MM.1S (cell line): Measurements from ENCODE around the gene PLA2G4F.

Experiments used
- EZH2 ChIP-seq: fragments of 300-600 bp; sonication (generic); optimal IDR thresholded peaks from 2 replicates; pipeline ENCODE3; 2017; ENCODE audit warnings: low read depth, mild to moderate bottlenecking, antibody characterized with exemption, low read length, mixed read lengths
- EZH2phosphoT487 ChIP-seq: fragments of 300-600 bp; sonication (generic); IDR thresholded peaks from 2 replicates; pipeline ENCODE4 v1.6.1; 2018; ENCODE audit warnings: antibody characterized with exemption, low read length
- TF ChIP-seq, protein P1 (sequence below): fragments of 300-600 bp; sonication (generic); IDR thresholded peaks from 2 replicates; pipeline ENCODE4 v1.5.1; 2016; ENCODE audit warnings: antibody characterized with exemption, low read length, mixed read lengths

DNA sequence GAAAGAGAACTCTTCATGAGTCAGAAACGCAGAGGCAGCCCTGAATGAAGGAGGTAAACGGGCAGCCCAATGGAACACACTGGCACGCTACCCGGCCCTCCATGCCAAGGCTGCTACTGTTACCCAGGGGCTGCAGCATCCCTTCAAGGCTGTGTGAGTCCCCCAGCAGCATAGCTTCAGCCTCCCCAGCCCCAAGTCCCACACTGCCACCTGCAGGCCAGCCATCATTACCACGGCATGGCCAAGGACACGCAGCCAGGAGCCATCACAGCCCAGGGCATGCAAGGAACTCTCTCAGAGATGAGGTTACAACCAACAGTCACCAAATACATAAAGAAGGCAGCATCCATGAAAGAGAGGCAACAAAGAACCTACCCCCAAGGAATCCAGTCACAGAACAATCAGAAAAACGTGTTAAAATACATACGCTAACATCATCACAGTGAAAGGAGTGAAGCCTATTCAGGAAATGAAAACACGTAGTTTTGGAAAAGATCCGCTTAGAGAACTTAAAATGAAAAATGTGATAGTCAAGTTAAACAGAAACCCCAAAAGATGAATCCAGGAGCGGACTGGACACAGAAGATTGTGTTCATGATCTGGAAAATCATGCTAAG lies 22.4 kb downstream of the PLA2G4F start:
- TF ChIP-seq, protein P1, sequence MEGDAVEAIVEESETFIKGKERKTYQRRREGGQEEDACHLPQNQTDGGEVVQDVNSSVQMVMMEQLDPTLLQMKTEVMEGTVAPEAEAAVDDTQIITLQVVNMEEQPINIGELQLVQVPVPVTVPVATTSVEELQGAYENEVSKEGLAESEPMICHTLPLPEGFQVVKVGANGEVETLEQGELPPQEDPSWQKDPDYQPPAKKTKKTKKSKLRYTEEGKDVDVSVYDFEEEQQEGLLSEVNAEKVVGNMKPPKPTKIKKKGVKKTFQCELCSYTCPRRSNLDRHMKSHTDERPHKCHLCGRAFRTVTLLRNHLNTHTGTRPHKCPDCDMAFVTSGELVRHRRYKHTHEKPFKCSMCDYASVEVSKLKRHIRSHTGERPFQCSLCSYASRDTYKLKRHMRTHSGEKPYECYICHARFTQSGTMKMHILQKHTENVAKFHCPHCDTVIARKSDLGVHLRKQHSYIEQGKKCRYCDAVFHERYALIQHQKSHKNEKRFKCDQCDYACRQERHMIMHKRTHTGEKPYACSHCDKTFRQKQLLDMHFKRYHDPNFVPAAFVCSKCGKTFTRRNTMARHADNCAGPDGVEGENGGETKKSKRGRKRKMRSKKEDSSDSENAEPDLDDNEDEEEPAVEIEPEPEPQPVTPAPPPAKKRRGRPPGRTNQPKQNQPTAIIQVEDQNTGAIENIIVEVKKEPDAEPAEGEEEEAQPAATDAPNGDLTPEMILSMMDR = peak; percentile 90
- TF ChIP-seq EZH2 (no peak), EZH2phosphoT487 (no peak)
